Lower lobe of right lung (tissue), 2 donors: ENCODE measurements around the gene AFDN. TPM values are rescaled to one million over a fixed set of nuclear protein-coding genes. Genes with fewer than 3 reads are reported as not detected.

Experiments
- ATAC-seq, 2 donors: fragments of 200-7000 bp; cut with Tn5 transposase; one replicate each; pipeline ENCODE4 v1.9.1; 2020 to 2022; ENCODE audit warnings: mild to moderate bottlenecking in 2 of 2, moderate library complexity in 2 of 2
- DNase-seq: peaks from one replicate; pipeline ENCODE4 v3.0.0-alpha.2; 2020
- H3K27ac ChIP-seq: fragments of 200-600 bp; one replicate; pipeline ENCODE4 v1.8.0; 2022
- H3K27me3 ChIP-seq: fragments of 200-600 bp; one replicate; pipeline ENCODE4 v1.8.0; 2022; ENCODE audit warnings: low read depth
- H3K36me3 ChIP-seq: fragments of 200-600 bp; one replicate; pipeline ENCODE4 v1.8.0; 2022; ENCODE audit warnings: mild to moderate bottlenecking
- H3K4me1 ChIP-seq: fragments of 200-600 bp; one replicate; pipeline ENCODE4 v1.8.0; 2022
- H3K4me3 ChIP-seq: fragments of 200-600 bp; one replicate; pipeline ENCODE4 v1.8.0; 2022; ENCODE audit warnings: mild to moderate bottlenecking
- H3K9me3 ChIP-seq: fragments of 200-600 bp; one replicate; pipeline ENCODE4 v1.8.0; 2022
- CTCF ChIP-seq: fragments of 200-600 bp; IDR thresholded peaks from one replicate; pipeline ENCODE4 v1.8.0; 2022; ENCODE audit warnings: antibody characterized with exemption, mild to moderate bottlenecking
- intact Hi-C: fragments of 100-400 bp; cut with DNase I; formaldehyde crosslinking; loops from one replicate; pipeline ENCODE4 v1.11.0; 2022
- total RNA-seq: library from RNA; stranded (reverse); fragmentation: NEBNext Ultra II Directional; extraction: Animal tissue kit (Norgen Biotek cat#: 25700); gene quantifications from one replicate; pipeline ENCODE4 v1.2.1, GENCODE V29; 2021
- donor health status: DM: no; HTN: yes; CAD: no; lungs with severe emphysema.

Gene AFDN
- total RNA-seq, 1 donor from 2014 or later = 167 TPM

DNA sequence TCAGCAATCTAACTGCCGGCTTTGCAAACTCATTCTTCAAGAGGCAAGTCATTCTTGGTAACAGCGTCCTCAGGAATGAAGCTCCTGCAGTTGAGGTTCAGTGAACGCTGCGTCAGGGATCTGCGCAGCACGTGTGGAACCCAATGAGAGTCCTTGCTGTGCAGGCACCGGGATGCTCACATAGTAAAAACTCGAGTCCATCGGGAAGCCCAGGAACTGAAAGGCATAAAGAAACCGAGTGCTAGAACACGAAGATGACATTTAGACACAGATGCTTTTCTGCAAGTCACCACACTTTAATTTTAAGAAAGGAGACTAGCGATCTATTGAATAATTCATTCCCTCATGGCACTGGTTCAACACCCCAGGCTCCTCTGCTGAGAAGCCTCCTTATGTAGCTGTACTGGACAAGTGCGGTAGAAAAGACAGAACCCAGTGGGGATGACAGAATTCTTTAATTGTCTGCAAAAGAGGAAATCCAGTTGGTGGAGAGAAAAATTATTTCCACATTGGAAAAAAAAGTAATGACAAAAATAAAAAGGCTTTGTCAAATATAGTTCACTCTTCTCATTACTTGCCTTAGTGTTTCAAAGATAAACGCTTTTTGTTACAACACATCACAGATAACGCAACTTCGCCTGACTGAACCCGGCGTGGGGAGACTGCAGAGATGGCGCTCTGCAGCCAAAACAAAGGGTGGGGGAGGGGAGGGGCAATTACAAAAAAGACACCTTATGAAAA, 1.9 kb upstream of the AFDN start:
- Histone ChIP-seq H3K4me1 (peaks cover 11% of the 10 kb centered on the region), H3K36me3 (no peaks in the 10 kb centered on the region), H3K27ac (no peak overlapping the region), H3K9me3 (no peaks in the 10 kb centered on the region), H3K4me3 (peak overlapping the region; percentile 72), H3K27me3 (no peaks in the 10 kb centered on the region)
- no peak for DNase-seq
- no peak for TF ChIP-seq CTCF
- intact Hi-C loops = no loop called here
- ATAC-seq = no peak

GRCh38 chr6:167825332-167826229, 1.1 kb upstream of the AFDN start:
- intact Hi-C loops = no loop called here
- peak overlapping the region; percentile 72 for H3K4me3 ChIP-seq
- peaks cover 19% of the 10 kb centered on the region for H3K4me1 ChIP-seq
- no peaks in the 10 kb centered on the region for H3K36me3 ChIP-seq
- ATAC-seq = peak; percentile 86
- no peak for TF ChIP-seq CTCF
- H3K9me3 ChIP-seq = no peaks in the 10 kb centered on the region
- peak; percentile 81 for DNase-seq
- H3K27me3 ChIP-seq = no peaks in the 10 kb centered on the region
- H3K27ac ChIP-seq = peak overlapping the region; percentile 49

DNA sequence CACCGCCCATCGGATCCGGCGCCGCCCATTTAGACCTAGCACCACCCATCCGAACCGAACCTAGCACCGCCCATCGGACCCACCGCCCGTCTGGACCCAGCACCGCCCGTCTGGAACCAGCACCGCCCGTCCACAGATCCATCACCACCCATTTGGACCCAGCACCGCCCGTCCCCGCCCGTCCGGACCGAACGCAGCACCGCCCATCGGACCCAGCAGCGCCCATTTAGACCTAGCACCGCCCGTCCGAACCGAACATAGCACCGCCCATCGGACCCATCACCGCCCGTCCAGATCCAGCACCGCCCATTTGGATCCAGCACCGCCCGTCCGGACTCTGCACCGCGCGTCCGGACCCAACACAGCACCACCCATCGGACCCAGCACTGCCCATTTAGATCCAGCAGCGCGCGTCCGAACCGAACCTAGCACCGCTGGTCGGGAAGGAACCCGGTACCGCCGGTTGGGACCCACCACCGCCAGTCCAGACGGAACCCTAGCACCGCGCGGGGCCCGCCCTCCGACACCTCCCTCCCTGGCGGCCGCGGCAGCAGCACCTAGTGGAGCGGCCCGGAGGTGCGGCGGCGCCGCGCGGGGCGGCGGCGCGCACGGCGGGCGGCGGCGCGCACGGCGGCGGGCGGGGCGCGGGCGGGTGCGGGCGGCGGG, 348 bp upstream of the AFDN start:
- H3K4me3 ChIP-seq = peak overlapping the region; percentile 72
- intact Hi-C loops = no loop called here
- peak overlapping the region; percentile 49 for H3K27ac ChIP-seq
- peak; percentile 83 for DNase-seq
- peaks cover 27% of the 10 kb centered on the region for H3K4me1 ChIP-seq
- no peaks in the 10 kb centered on the region for H3K9me3 ChIP-seq
- TF ChIP-seq CTCF = peak; percentile 27
- peak; percentile 92 to 95 for ATAC-seq
- H3K36me3 ChIP-seq = no peaks in the 10 kb centered on the region
- H3K27me3 ChIP-seq = no peaks in the 10 kb centered on the region

- Histone ChIP-seq H3K4me1 (peaks cover 41% of the 10 kb centered on the region), H3K36me3 (no peaks in the 10 kb centered on the region), H3K27ac (peak overlapping the region; percentile 86), H3K4me3 (peak overlapping the region; percentile 70), H3K9me3 (no peaks in the 10 kb centered on the region), H3K27me3 (no peaks in the 10 kb centered on the region)
- no peak for TF ChIP-seq CTCF
- intact Hi-C loops = no loop called here
- peak; percentile 71 for DNase-seq
- ATAC-seq = peak; percentile 57 to 62
These were observed 1.0 kb downstream of the AFDN start for GRCh38 chr6:167827583-167828324.
